Measurements from ENCODE around the gene YIPF3. TPM values are rescaled to one million over a fixed set of nuclear protein-coding genes. Genes with fewer than 3 reads are reported as not detected.

Gene YIPF3
- total RNA-seq, 1 experiment from 2014 or later = 81.8 TPM

DNA sequence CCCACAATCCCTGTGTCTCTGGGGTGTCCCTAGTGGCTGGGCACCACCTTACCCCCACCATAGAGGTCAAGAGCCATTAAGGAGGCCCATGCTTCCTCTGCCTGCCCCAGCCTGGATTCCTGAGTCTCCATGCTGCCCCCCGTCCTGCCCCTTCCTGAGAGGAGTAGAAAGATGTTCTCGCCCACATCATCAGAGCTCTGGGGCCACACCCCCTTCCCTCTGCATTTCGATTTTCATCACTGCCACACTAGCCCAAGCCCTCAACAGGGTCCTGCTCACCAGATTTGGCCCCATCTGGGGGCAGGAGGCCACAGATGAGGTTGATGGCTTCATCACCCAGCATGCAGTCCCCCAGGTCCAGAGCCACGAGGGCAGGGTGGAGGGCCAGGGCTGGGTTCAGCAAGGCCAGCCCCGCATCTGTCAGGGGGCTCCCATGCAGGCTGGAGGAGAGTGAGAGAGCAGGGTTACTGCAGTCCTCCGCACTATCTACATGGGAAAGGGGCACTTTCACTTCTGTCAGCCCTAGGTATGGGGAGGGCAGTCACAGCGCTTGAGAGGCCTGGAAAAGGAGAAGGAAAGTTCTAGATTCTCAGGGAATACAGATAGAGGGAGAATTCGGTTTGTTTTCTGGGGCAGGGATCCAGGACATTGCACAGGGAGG lies 8.1 kb downstream of the YIPF3 start:
- no peak for TF ChIP-seq SIN3A (IDR thresholded peaks at IDR 0.05; ENCODE audit: borderline replicate concordance, insufficient read depth, low read depth, low read length)
- TF ChIP-seq, protein P1, sequence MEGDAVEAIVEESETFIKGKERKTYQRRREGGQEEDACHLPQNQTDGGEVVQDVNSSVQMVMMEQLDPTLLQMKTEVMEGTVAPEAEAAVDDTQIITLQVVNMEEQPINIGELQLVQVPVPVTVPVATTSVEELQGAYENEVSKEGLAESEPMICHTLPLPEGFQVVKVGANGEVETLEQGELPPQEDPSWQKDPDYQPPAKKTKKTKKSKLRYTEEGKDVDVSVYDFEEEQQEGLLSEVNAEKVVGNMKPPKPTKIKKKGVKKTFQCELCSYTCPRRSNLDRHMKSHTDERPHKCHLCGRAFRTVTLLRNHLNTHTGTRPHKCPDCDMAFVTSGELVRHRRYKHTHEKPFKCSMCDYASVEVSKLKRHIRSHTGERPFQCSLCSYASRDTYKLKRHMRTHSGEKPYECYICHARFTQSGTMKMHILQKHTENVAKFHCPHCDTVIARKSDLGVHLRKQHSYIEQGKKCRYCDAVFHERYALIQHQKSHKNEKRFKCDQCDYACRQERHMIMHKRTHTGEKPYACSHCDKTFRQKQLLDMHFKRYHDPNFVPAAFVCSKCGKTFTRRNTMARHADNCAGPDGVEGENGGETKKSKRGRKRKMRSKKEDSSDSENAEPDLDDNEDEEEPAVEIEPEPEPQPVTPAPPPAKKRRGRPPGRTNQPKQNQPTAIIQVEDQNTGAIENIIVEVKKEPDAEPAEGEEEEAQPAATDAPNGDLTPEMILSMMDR (IDR thresholded peaks at IDR 0.05) = no peak
- TF ChIP-seq POLR2AphosphoS5 (IDR thresholded peaks at IDR 0.05; ENCODE audit: low read depth, low read length) = no peak
- TF ChIP-seq TCF7L2 (IDR thresholded peaks at IDR 0.05; ENCODE audit: low read depth, low read length) = no peak
- no peak for TF ChIP-seq REST (IDR thresholded peaks at IDR 0.05; ENCODE audit: insufficient read depth in 1 of 2, low read depth in 2 of 2, low read length in 1 of 2)
- DNase-seq (ENCODE audit: low read depth, low spot score) (no peak), ATAC-seq (no peak)
- H3K27me3 ChIP-seq (ENCODE audit: control insufficient read depth, insufficient read depth, low read length) = no peaks in the 10 kb centered on the region
- no TSS peak for BruUV-seq (replicated peaks)
- H3K4me3 ChIP-seq (ENCODE audit: low read depth in 2 of 2, low read length in 2 of 2) = no peak overlapping the region
- in situ Hi-C loops (cut with HindIII; ENCODE audit: low pct_unique_long_range_greater_than_20kb, low sequenced_read_pairs) (no loop called here), intact Hi-C loops (cut with micrococcal nuclease; ENCODE audit: unreplicated experiment) (no loop called here)
- H3K9me3 ChIP-seq (ENCODE audit: control insufficient read depth, insufficient read depth, low read depth, low read length) = no peaks in the 10 kb centered on the region
- no peaks in the 10 kb centered on the region; the same call in 1 of the 2 replicates for H3K36me3 ChIP-seq (ENCODE audit: control insufficient read depth, insufficient read depth, low read length)
- CTCF ChIA-PET = interaction anchor here (0.6 kb wide), 1 partner anchor 46 kb away, joined by 5 read pairs; no protein-coding TSS in a partner anchor
- H3K27ac ChIP-seq (ENCODE audit: low read length) = no peak overlapping the region
- POLR2A ChIA-PET = interaction anchor here (0.5 kb wide), 1 partner anchor 114 kb away, joined by 10 read pairs; no protein-coding TSS in a partner anchor
- peaks cover 14% of the 10 kb centered on the region for H3K4me1 ChIP-seq (ENCODE audit: control insufficient read depth, insufficient read depth, low read length)

- H3K4me1 ChIP-seq (ENCODE audit: control insufficient read depth, insufficient read depth, low read length) = peaks cover 14% of the 10 kb centered on the region
- TF ChIP-seq REST (IDR thresholded peaks at IDR 0.05; ENCODE audit: insufficient read depth in 1 of 2, low read depth in 2 of 2, low read length in 1 of 2) = no peak
- 0 out of 2 replicates have a peak, but pooled peaks have one; percentile 21 for TF ChIP-seq TCF7L2 (IDR thresholded peaks at IDR 0.05; ENCODE audit: low read depth, low read length)
- TF ChIP-seq POLR2AphosphoS5 (IDR thresholded peaks at IDR 0.05; ENCODE audit: low read depth, low read length) = peak; percentile 69
- TF ChIP-seq, protein P1 (IDR thresholded peaks at IDR 0.05) = peak; percentile 98
- ChIA-PET CTCF (interaction anchor here (0.5 to 1.9 kb wide), 3 partner anchors 30 to 666 kb away, joined by 6 to 16 read pairs (median 7); no protein-coding TSS in a partner anchor), POLR2A (no interaction called here)
- peak; percentile 71 for DNase-seq (ENCODE audit: low read depth, low spot score)
- no peaks in the 10 kb centered on the region; the same call in 1 of the 2 replicates for H3K36me3 ChIP-seq (ENCODE audit: control insufficient read depth, insufficient read depth, low read length)
- ATAC-seq = peak; percentile 74
- no peak overlapping the region for H3K4me3 ChIP-seq (ENCODE audit: low read depth in 2 of 2, low read length in 2 of 2)
- H3K27ac ChIP-seq (ENCODE audit: low read length) = no peak overlapping the region
- in situ Hi-C loops (cut with HindIII; ENCODE audit: low pct_unique_long_range_greater_than_20kb, low sequenced_read_pairs) (no loop called here), intact Hi-C loops (cut with micrococcal nuclease; ENCODE audit: unreplicated experiment) (loop anchor here (2.0 kb wide), 1 partner anchor 52 kb away; the partner anchor contains the start of gene DLK2)
- BruUV-seq (replicated peaks) = no TSS peak
- H3K9me3 ChIP-seq (ENCODE audit: control insufficient read depth, insufficient read depth, low read depth, low read length) = no peaks in the 10 kb centered on the region
- H3K27me3 ChIP-seq (ENCODE audit: control insufficient read depth, insufficient read depth, low read length) = no peaks in the 10 kb centered on the region
Observed at GRCh38 chr6:43506667-43507471, 9.9 kb downstream of the YIPF3 start.
